Endothelial cell of umbilical vein (primary cell): ENCODE measurements around the gene ITPR2. TPM values are rescaled to one million over a fixed set of nuclear protein-coding genes. Genes with fewer than 3 reads are reported as not detected.
A peak's percentile ranks its signal among the peaks of the same experiment; 100 is the strongest.
"Not testable (repeated sequence)": the region's sequence is repeated elsewhere in the genome, so short reads cannot be mapped to it uniquely, and the experiment has no call there.

Experiments
- BruUV-seq: library from RNA; stranded (reverse); fragments of 400-500 nt; replicated peaks from 2 replicates; lab custom pipeline; 2021; lab: Mats Ljungman, UMichigan
- CTCF ChIA-PET: fragments of 300-600, 350-600 bp; sonication (Branson Sonifier 250); formaldehyde crosslinking; loops from one replicate; lab custom pipeline; 2021; ENCODE audit warnings: antibody characterized with exemption, inconsistent platforms; lab: Charles Lee
- POLR2A ChIA-PET: fragments of 300-600, 350-600 bp; sonication (Branson Sonifier 250); formaldehyde crosslinking; loops from one replicate; lab custom pipeline; 2021; ENCODE audit warnings: antibody characterized with exemption, inconsistent platforms; lab: Charles Lee
- DNase-seq: peaks from one replicate; pipeline ENCODE4 v3.0.0-alpha.2; 2011; ENCODE audit warnings: low read depth, low spot score
- FAIRE-seq: peaks from 2 replicates; lab custom pipeline; 2011; peaks lifted over from hg19 to GRCh38; lab: Jason Lieb, UNC
- H2AFZ ChIP-seq: 2 replicates; pipeline ENCODE4 v1.6.0; 2012; ENCODE audit warnings: low read depth, low read length, control low read depth, inconsistent platforms
- H3K27ac ChIP-seq: 2 replicates; pipeline ENCODE4 v1.5.1; 2011; ENCODE audit warnings: low read depth, mild to moderate bottlenecking, control low read depth, low read length, moderate library complexity; ENCODE audit not compliant: insufficient read depth
- H3K27me3 ChIP-seq, 2 experiments: 2 replicates each; pipeline versions ENCODE4 v1.6.0 to v1.6.1; 2011; ENCODE audit warnings: low read length in 2 of 2, mixed read lengths in 1 of 2; ENCODE audit not compliant: control insufficient read depth in 2 of 2, insufficient read depth in 2 of 2
- H3K36me3 ChIP-seq, 2 experiments: 2 replicates in 1 of 2; 3 replicates in 1 of 2; pipeline ENCODE4 v1.5.1; 2011; ENCODE audit warnings: low read length in 2 of 2, mild to moderate bottlenecking in 1 of 2, moderate library complexity in 1 of 2; ENCODE audit not compliant: control insufficient read depth in 2 of 2, insufficient read depth in 2 of 2; ENCODE audit errors: extremely low read depth in 1 of 2
- H3K4me1 ChIP-seq: 3 replicates; pipeline ENCODE4 v1.5.1; 2011; ENCODE audit warnings: mild to moderate bottlenecking, low read length; ENCODE audit not compliant: control insufficient read depth, insufficient read depth; ENCODE audit errors: extremely low read depth
- H3K4me2 ChIP-seq: 2 replicates; pipeline ENCODE4 v1.6.1; 2011; ENCODE audit warnings: low read length, control low read depth, mixed read lengths; ENCODE audit not compliant: insufficient read depth
- H3K4me3 ChIP-seq, 3 experiments: fragments of 200-600 bp in 1 of 3; sonication (generic), shearing (Covaris generic) in 1 of 3; replicated peaks in 1 of 3; 2 replicates each; pipeline ENCODE4 v1.5.1; 2011 to 2016; ENCODE audit warnings: control low read depth in 3 of 3, low read length in 3 of 3, mild to moderate bottlenecking in 2 of 3, inconsistent platforms in 1 of 3, low read depth in 1 of 3, moderate library complexity in 1 of 3; ENCODE audit not compliant: insufficient read depth in 1 of 3
- H3K79me2 ChIP-seq: 2 replicates; pipeline ENCODE4 v1.6.0; 2012; ENCODE audit warnings: low read length, inconsistent platforms; ENCODE audit not compliant: control insufficient read depth, insufficient read depth
- H3K9ac ChIP-seq: replicated peaks from 2 replicates; pipeline ENCODE3; 2011; ENCODE audit warnings: low read length, control low read depth; ENCODE audit not compliant: insufficient read depth; ENCODE audit errors: extremely low read depth
- H3K9me1 ChIP-seq: replicated peaks from 3 replicates; pipeline ENCODE4 v1.6.0; 2011; ENCODE audit warnings: mild to moderate bottlenecking, low read length; ENCODE audit not compliant: control insufficient read depth, insufficient read depth; ENCODE audit errors: extremely low read depth
- H3K9me3 ChIP-seq: replicated peaks from 2 replicates; pipeline ENCODE4 v1.5.1; 2012; ENCODE audit warnings: low read length, inconsistent platforms; ENCODE audit not compliant: control insufficient read depth, insufficient read depth
- H4K20me1 ChIP-seq: replicated peaks from 2 replicates; pipeline ENCODE3; 2011; ENCODE audit warnings: mild to moderate bottlenecking, low read length; ENCODE audit not compliant: control insufficient read depth, insufficient read depth; ENCODE audit errors: extremely low read depth
- CTCF ChIP-seq, 2 donors: IDR thresholded peaks; 1 replicate in 1 of 2; 2 replicates in 1 of 2; pipeline ENCODE4 v1.5.1; 2011; ENCODE audit warnings: low read length in 2 of 2, mild to moderate bottlenecking in 2 of 2, moderate library complexity in 2 of 2, control low read depth in 1 of 2, inconsistent platforms in 1 of 2, low read depth in 1 of 2; ENCODE audit not compliant: insufficient read depth in 1 of 2; ENCODE audit errors: extremely low read depth in 1 of 2
- EZH2 ChIP-seq: IDR thresholded peaks from 2 replicates; pipeline ENCODE4 v1.6.1; 2012; ENCODE audit warnings: borderline replicate concordance, low read depth, mild to moderate bottlenecking, moderate library complexity, low read length, inconsistent platforms; ENCODE audit not compliant: severe bottlenecking
- FOS ChIP-seq: IDR thresholded peaks from 2 replicates; pipeline ENCODE4 v1.6.1; 2011; ENCODE audit warnings: mild to moderate bottlenecking, low read length, moderate library complexity, borderline replicate concordance; ENCODE audit not compliant: insufficient read depth
- GATA2 ChIP-seq: IDR thresholded peaks from 2 replicates; pipeline ENCODE4 v1.7.0; 2011; ENCODE audit warnings: low read depth, mild to moderate bottlenecking, moderate library complexity, mixed read lengths, low read length; ENCODE audit not compliant: insufficient read length, insufficient read depth
- JUN ChIP-seq: IDR thresholded peaks from 2 replicates; pipeline ENCODE4 v1.6.1; 2011; ENCODE audit warnings: borderline replicate concordance, low read depth; ENCODE audit not compliant: insufficient read length, insufficient read depth
- MAX ChIP-seq: IDR thresholded peaks from 2 replicates; pipeline ENCODE4 v1.6.1; 2011; ENCODE audit not compliant: insufficient read depth, insufficient read length
- MYC ChIP-seq: IDR thresholded peaks from one replicate; pipeline ENCODE4 v1.6.1; 2011; ENCODE audit warnings: mild to moderate bottlenecking, low read depth, low read length
- POLR2A ChIP-seq: IDR thresholded peaks from 2 replicates; pipeline ENCODE4 v1.6.1; 2012; ENCODE audit warnings: low read depth, mild to moderate bottlenecking, control low read depth, low read length
- POLR2AphosphoS5 ChIP-seq: IDR thresholded peaks from 2 replicates; pipeline ENCODE4 v1.6.1; 2012; ENCODE audit warnings: low read depth, mild to moderate bottlenecking, control low read depth, low read length, moderate library complexity; ENCODE audit not compliant: insufficient read depth
- dilution Hi-C: fragments of 300-500 bp; cut with MboI; formaldehyde crosslinking; loops from one replicate; pipeline ENCODE4 v1.15.0; 2019; ENCODE audit warnings: low sequenced_read_pairs; ENCODE audit not compliant: extremely low pct_ligation_motif_present
- intact Hi-C: fragments of 100-400 bp; cut with micrococcal nuclease; formaldehyde crosslinking; loops from one replicate; pipeline ENCODE4 v1.10.0; 2022
- polyA plus RNA-seq, 4 experiments: library from polyadenylated mRNA; depleted of rRNA in 3 of 4; stranded (reverse) in 3 of 4; unstranded in 1 of 4; fragments of >200 nt; gene quantifications; 2 replicates each; pipeline versions ENCODE4 v1.2.1 to v1.2.3, GENCODE V29; 2011 to 2012; ENCODE audit warnings: missing spikeins in 1 of 4
- total RNA-seq: library from RNA; stranded (reverse); gene quantifications from 2 replicates; pipeline ENCODE4 v1.2.3, GENCODE V29; 2021

Gene ITPR2
- total and polyA plus RNA-seq, 2 donors (not counting 3 experiments of a cell fraction or from before 2014, with no cell fraction given) = 16.2 to 86.8 TPM

GRCh38 chr12:26317942-26318575, 514.9 kb downstream of the ITPR2 start:
- H2AFZ ChIP-seq = peak overlapping the region; percentile 26
- H3K9ac ChIP-seq = peak overlapping the region; percentile 28
- peak overlapping the region; percentile 19 for H3K4me2 ChIP-seq
- intact Hi-C loops (no loop called here), dilution Hi-C loops (no loop called here)
- no peaks in the 10 kb centered on the region for H3K79me2 ChIP-seq
- peak; percentile 86 for TF ChIP-seq JUN
- TF ChIP-seq POLR2A = no peak
- no peak for TF ChIP-seq GATA2
- no peak for TF ChIP-seq CTCF (IDR thresholded peaks at IDR 0.05; ENCODE audit: extremely low read depth in 1 of 2, insufficient read depth in 1 of 2, low read depth in 1 of 2, low read length in 2 of 2)
- TF ChIP-seq MYC = no peak
- no peak for TF ChIP-seq MAX
- no peak for TF ChIP-seq POLR2AphosphoS5
- TF ChIP-seq EZH2 = no peak
- peak; percentile 91 for TF ChIP-seq FOS
- no TSS peak for BruUV-seq
- no peaks in the 10 kb centered on the region for H3K9me1 ChIP-seq
- no peaks in the 10 kb centered on the region for H4K20me1 ChIP-seq
- peak overlapping the region; percentile 72 for H3K27ac ChIP-seq
- H3K36me3 ChIP-seq = no peaks in the 10 kb centered on the region
- FAIRE-seq (peak; percentile 77), DNase-seq (peak; percentile 74)
- no peaks in the 10 kb centered on the region for H3K9me3 ChIP-seq
- ChIA-PET CTCF (interaction anchor here (0.8 to 2.0 kb wide), 10 partner anchors 11 to 698 kb away, joined by 3 to 12 read pairs (median 3); no protein-coding TSS in a partner anchor), POLR2A (no interaction called here)
- no peaks in the 10 kb centered on the region for H3K27me3 ChIP-seq
- H3K4me3 ChIP-seq = no peak overlapping the region
- H3K4me1 ChIP-seq = peaks cover 13% of the 10 kb centered on the region

GRCh38 chr12:26314103-26314502, 518.9 kb downstream of the ITPR2 start:
- CTCF ChIA-PET, H3K9ac ChIP-seq, H3K27ac ChIP-seq, intact Hi-C loops, FAIRE-seq, H4K20me1 ChIP-seq, dilution Hi-C loops, H3K4me2 ChIP-seq, H3K9me1 ChIP-seq, BruUV-seq, DNase-seq, H3K79me2 ChIP-seq, H3K27me3 ChIP-seq, POLR2A ChIA-PET, H3K9me3 ChIP-seq, H3K4me3 ChIP-seq, H3K36me3 ChIP-seq, H2AFZ ChIP-seq: not testable (repeated sequence)
- H3K4me1 ChIP-seq = peaks cover 13% of the 10 kb centered on the region

GRCh38 chr12:26310489-26310888, 522.5 kb downstream of the ITPR2 start:
- H3K9me3 ChIP-seq, dilution Hi-C loops, CTCF ChIA-PET, H3K27me3 ChIP-seq, H3K9me1 ChIP-seq, DNase-seq, FAIRE-seq, H3K4me1 ChIP-seq, H3K36me3 ChIP-seq, BruUV-seq, H2AFZ ChIP-seq, POLR2A ChIA-PET, H3K9ac ChIP-seq, H3K4me2 ChIP-seq, H3K79me2 ChIP-seq, H4K20me1 ChIP-seq, H3K27ac ChIP-seq, H3K4me3 ChIP-seq, intact Hi-C loops: not testable (repeated sequence)
